Natural killer cell (primary cell): ENCODE measurements around the gene FGFR2. TPM values are rescaled to one million over a fixed set of nuclear protein-coding genes. Genes with fewer than 3 reads are reported as not detected.

Experiments
- ATAC-seq, 3 donors: fragments of 150-1000 bp in 2 of 3; fragments of 200-7000 bp in 1 of 3; cut with Tn5 transposase; 1 replicate in 1 of 3; 2 replicates in 2 of 3; pipeline ENCODE4 v1.10.0; 2021; ENCODE audit warnings: mild to moderate bottlenecking in 2 of 3, moderate library complexity in 2 of 3
- DNase-seq, 2 donors: peaks; one replicate each; pipeline versions ENCODE4 v3.0.0 to v3.0.0-alpha.2; 2013 to 2021; ENCODE audit warnings: mixed read lengths in 1 of 2
- H3K27ac ChIP-seq: one replicate; pipeline ENCODE4 v1.5.1; 2013; ENCODE audit warnings: mild to moderate bottlenecking, low read length
- H3K27me3 ChIP-seq: one replicate; pipeline ENCODE4 v1.6.1; 2013; ENCODE audit warnings: low read length; ENCODE audit not compliant: control insufficient read depth, insufficient read depth
- H3K36me3 ChIP-seq: one replicate; pipeline ENCODE4 v1.6.1; 2013; ENCODE audit warnings: low read length; ENCODE audit not compliant: control insufficient read depth, insufficient read depth
- H3K4me1 ChIP-seq: one replicate; pipeline ENCODE4 v1.6.1; 2013; ENCODE audit warnings: low read length; ENCODE audit not compliant: control insufficient read depth, insufficient read depth
- H3K4me3 ChIP-seq: one replicate; pipeline ENCODE4 v1.5.1; 2013; ENCODE audit warnings: low read length
- H3K9me3 ChIP-seq: one replicate; pipeline ENCODE4 v1.6.1; 2013; ENCODE audit warnings: low read length; ENCODE audit not compliant: control insufficient read depth, insufficient read depth
- H3K27ac Mint-ChIP-seq, 2 donors: one replicate each; pipeline ENCODE4 v1.8.0; 2022; ENCODE audit warnings: mild to moderate bottlenecking in 2 of 2, mixed read lengths in 2 of 2, moderate library complexity in 1 of 2
- H3K27me3 Mint-ChIP-seq, 2 donors: one replicate each; pipeline ENCODE4 v1.8.0; 2022; ENCODE audit warnings: low read depth in 2 of 2, mixed read lengths in 2 of 2
- H3K36me3 Mint-ChIP-seq: one replicate; pipeline ENCODE4 v1.8.0; 2022; ENCODE audit warnings: mixed read lengths
- H3K4me1 Mint-ChIP-seq, 2 donors: one replicate each; pipeline ENCODE4 v1.8.0; 2022; ENCODE audit warnings: mixed read lengths in 2 of 2
- H3K4me3 Mint-ChIP-seq: one replicate; pipeline ENCODE4 v1.8.0; 2022; ENCODE audit warnings: mild to moderate bottlenecking, moderate library complexity, mixed read lengths
- H3K9me3 Mint-ChIP-seq, 2 donors: one replicate each; pipeline ENCODE4 v1.8.0; 2022; ENCODE audit warnings: mixed read lengths in 2 of 2
- WGBS: methylation state at CpG from one replicate; pipeline ENCODE4 v1.1.7; 2013; ENCODE audit warnings: missing lambda C conversion rate; ENCODE audit not compliant: insufficient coverage; 5-methylcytosine and 5-hydroxymethylcytosine counted together
- intact Hi-C: fragments of 100-400 bp; cut with micrococcal nuclease; formaldehyde crosslinking; loops from one replicate; pipeline ENCODE4 v1.14.2; 2022
- total RNA-seq, 4 donors: library from RNA; stranded (reverse); fragments of 120-200 nt in 1 of 4; gene quantifications; one replicate each; pipeline versions ENCODE4 v1.2.3 to v1.2.4, GENCODE V29; 2013 to 2022
- TF ChIP-seq, protein P1 (sequence below): fragments of 200-600 bp; IDR thresholded peaks from one replicate; pipeline ENCODE4 v1.8.0; 2022; ENCODE audit warnings: antibody characterized with exemption

Gene FGFR2
- total RNA-seq, 3 donors from 2014 or later (not counting 1 experiment from before 2014, with no cell fraction given): 0.72 to 5.6 TPM; not detected in 1

GRCh38 chr10:121531076-121531829 lies 67.0 kb downstream of the FGFR2 start:
- Mint-ChIP-seq H3K27me3 (no peaks in the 10 kb centered on the region), H3K4me1 (no peaks in the 10 kb centered on the region), H3K27ac (no peak overlapping the region), H3K9me3 (no peaks in the 10 kb centered on the region), H3K4me3 (no peak overlapping the region), H3K36me3 (no peaks in the 10 kb centered on the region)
- 86% methylated on average over 13 of the region's 13 CpGs for WGBS
- H3K4me3 ChIP-seq: no peak overlapping the region
- ATAC-seq: no peak
- H3K4me1 ChIP-seq: no peaks in the 10 kb centered on the region
- no peak for DNase-seq
- H3K9me3 ChIP-seq: no peaks in the 10 kb centered on the region
- H3K27me3 ChIP-seq: no peaks in the 10 kb centered on the region
- H3K36me3 ChIP-seq: no peaks in the 10 kb centered on the region
- H3K27ac ChIP-seq: no peak overlapping the region
- intact Hi-C loops: no loop called here
- TF ChIP-seq, protein P1, sequence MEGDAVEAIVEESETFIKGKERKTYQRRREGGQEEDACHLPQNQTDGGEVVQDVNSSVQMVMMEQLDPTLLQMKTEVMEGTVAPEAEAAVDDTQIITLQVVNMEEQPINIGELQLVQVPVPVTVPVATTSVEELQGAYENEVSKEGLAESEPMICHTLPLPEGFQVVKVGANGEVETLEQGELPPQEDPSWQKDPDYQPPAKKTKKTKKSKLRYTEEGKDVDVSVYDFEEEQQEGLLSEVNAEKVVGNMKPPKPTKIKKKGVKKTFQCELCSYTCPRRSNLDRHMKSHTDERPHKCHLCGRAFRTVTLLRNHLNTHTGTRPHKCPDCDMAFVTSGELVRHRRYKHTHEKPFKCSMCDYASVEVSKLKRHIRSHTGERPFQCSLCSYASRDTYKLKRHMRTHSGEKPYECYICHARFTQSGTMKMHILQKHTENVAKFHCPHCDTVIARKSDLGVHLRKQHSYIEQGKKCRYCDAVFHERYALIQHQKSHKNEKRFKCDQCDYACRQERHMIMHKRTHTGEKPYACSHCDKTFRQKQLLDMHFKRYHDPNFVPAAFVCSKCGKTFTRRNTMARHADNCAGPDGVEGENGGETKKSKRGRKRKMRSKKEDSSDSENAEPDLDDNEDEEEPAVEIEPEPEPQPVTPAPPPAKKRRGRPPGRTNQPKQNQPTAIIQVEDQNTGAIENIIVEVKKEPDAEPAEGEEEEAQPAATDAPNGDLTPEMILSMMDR: no peak

DNA sequence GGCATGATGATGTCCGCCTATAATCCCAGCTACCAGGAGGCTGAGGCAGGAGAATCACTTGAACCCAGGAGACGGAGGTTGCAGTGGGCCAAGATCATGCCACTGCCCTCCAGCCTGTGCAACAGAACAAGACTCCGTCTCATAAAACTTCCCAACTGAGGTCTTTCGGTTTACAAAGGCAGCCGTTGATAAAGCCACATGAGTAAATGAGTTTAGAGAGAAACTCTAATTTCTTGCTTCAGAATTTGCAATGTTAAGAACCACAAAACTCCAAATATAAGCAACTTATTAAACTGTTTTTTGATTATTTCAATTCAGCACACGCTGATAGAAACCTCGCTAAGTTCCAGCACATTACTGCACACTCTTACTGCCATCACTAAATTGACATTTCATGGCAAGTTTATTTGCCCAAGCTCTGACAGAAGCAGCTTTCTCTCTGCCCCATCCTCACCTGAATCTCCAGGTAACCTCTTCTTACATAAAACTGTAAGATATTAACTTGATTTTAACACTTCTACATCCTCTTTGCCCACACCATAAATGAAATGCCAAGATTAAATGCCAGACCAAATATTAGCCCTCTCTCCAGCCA lies 67.7 kb downstream of the FGFR2 start:
- no peak for DNase-seq
- H3K36me3 Mint-ChIP-seq: no peaks in the 10 kb centered on the region
- 83% methylated on average over 6 of the region's 7 CpGs for WGBS
- H3K27ac Mint-ChIP-seq: no peak overlapping the region
- no peak for ATAC-seq
- no peaks in the 10 kb centered on the region for H3K9me3 Mint-ChIP-seq
- Histone ChIP-seq H3K4me3 (no peak overlapping the region), H3K27me3 (no peaks in the 10 kb centered on the region), H3K27ac (no peak overlapping the region), H3K4me1 (no peaks in the 10 kb centered on the region), H3K9me3 (no peaks in the 10 kb centered on the region), H3K36me3 (no peaks in the 10 kb centered on the region)
- intact Hi-C loops: no loop called here
- no peak overlapping the region for H3K4me3 Mint-ChIP-seq
- TF ChIP-seq, protein P1: no peak
- H3K27me3 Mint-ChIP-seq: no peaks in the 10 kb centered on the region
- no peaks in the 10 kb centered on the region for H3K4me1 Mint-ChIP-seq

DNA sequence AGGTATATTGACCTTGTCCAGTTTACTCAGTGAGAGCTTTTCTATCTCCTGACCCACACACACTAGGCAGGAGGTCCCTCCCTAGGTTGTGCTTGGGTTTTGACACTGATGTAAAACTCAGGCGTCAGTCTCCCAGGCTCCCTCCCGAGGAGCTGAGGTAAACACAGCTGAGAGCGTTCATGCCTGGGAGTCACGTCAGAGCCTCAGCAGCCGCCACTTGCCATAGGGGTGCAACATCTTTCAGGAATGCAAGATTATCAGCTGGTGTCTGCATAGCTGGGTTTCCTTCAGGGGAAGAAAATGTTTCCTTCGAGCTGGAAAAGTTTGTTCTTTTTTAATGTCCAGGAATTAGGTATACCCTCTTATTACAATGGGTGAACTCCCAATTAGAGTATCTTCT lies 70.6 kb downstream of the FGFR2 start:
- Histone ChIP-seq H3K4me3 (no peak overlapping the region), H3K4me1 (no peaks in the 10 kb centered on the region), H3K9me3 (no peaks in the 10 kb centered on the region), H3K36me3 (no peaks in the 10 kb centered on the region), H3K27me3 (no peaks in the 10 kb centered on the region), H3K27ac (no peak overlapping the region)
- Mint-ChIP-seq H3K4me3 (no peak overlapping the region), H3K9me3 (no peaks in the 10 kb centered on the region), H3K27ac (no peak overlapping the region), H3K36me3 (no peaks in the 10 kb centered on the region), H3K27me3 (no peaks in the 10 kb centered on the region), H3K4me1 (no peaks in the 10 kb centered on the region)
- TF ChIP-seq, protein P1: no peak
- DNase-seq (no peak), ATAC-seq (no peak)
- 88% methylated on average over 5 of the region's 6 CpGs for WGBS
- intact Hi-C loops: no loop called here
